Mesenchymal stem cell (in vitro differentiated cells and primary cell): ENCODE measurements around the gene ELN.

ENCODE experiments used
- DNase-seq: peaks from one replicate; pipeline ENCODE4 v3.0.0-alpha.2; 2013
- H2AFZ ChIP-seq: one replicate; pipeline ENCODE4 v1.6.1; 2013; ENCODE audit warnings: low read depth, mild to moderate bottlenecking, control low read depth, inconsistent platforms, low read length, moderate library complexity
- H2AK5ac ChIP-seq: 2 replicates; pipeline ENCODE4 v1.6.1; 2013; ENCODE audit warnings: low read length, moderate library complexity, mild to moderate bottlenecking, inconsistent platforms; ENCODE audit not compliant: severe bottlenecking
- H2BK120ac ChIP-seq: one replicate; pipeline ENCODE4 v1.6.1; 2013; ENCODE audit warnings: low read depth, mild to moderate bottlenecking, inconsistent platforms, low read length, moderate library complexity
- H2BK12ac ChIP-seq, 2 experiments: one replicate each; pipeline ENCODE4 v1.6.1; 2013; ENCODE audit warnings: inconsistent platforms in 2 of 2, low read length in 2 of 2, mild to moderate bottlenecking in 2 of 2, moderate library complexity in 2 of 2, control low read depth in 1 of 2
- H2BK15ac ChIP-seq: one replicate; pipeline ENCODE4 v1.6.1; 2013; ENCODE audit warnings: mild to moderate bottlenecking, low read depth, inconsistent platforms; ENCODE audit not compliant: poor library complexity, severe bottlenecking
- H2BK5ac ChIP-seq: 2 replicates; pipeline ENCODE4 v1.6.1; 2013; ENCODE audit warnings: low read depth, mild to moderate bottlenecking, low read length, control low read depth, inconsistent platforms; ENCODE audit not compliant: poor library complexity, severe bottlenecking
- H3K14ac ChIP-seq, 2 experiments: one replicate each; pipeline ENCODE4 v1.6.1; 2013; ENCODE audit warnings: inconsistent platforms in 2 of 2, low read length in 2 of 2, control low read depth in 1 of 2, mild to moderate bottlenecking in 1 of 2, moderate library complexity in 1 of 2
- H3K18ac ChIP-seq, 2 experiments: one replicate each; pipeline ENCODE4 v1.6.1; 2013; ENCODE audit warnings: inconsistent platforms in 2 of 2, low read length in 2 of 2, control low read depth in 1 of 2, low read depth in 1 of 2, mild to moderate bottlenecking in 1 of 2
- H3K23ac ChIP-seq, 2 experiments: one replicate each; pipeline ENCODE4 v1.6.1; 2013; ENCODE audit warnings: inconsistent platforms in 2 of 2, low read length in 2 of 2, mild to moderate bottlenecking in 2 of 2, moderate library complexity in 2 of 2, control low read depth in 1 of 2
- H3K27ac ChIP-seq: 2 replicates; pipeline ENCODE4 v1.5.1; 2013; ENCODE audit warnings: mild to moderate bottlenecking, moderate library complexity, low read length, control low read depth, inconsistent platforms; ENCODE audit not compliant: poor library complexity, severe bottlenecking
- H3K27me3 ChIP-seq, 2 experiments: 2 replicates each; pipeline versions ENCODE4 v1.6.1 to v1.7.0; 2013; ENCODE audit warnings: low read length in 2 of 2, mild to moderate bottlenecking in 2 of 2, moderate library complexity in 2 of 2, control low read depth in 1 of 2, inconsistent platforms in 1 of 2; ENCODE audit not compliant: control insufficient read depth in 1 of 2, insufficient read depth in 1 of 2
- H3K36me3 ChIP-seq, 2 experiments: 2 replicates each; pipeline versions ENCODE4 v1.6.1 to v1.7.0; 2013; ENCODE audit warnings: low read length in 2 of 2, control low read depth in 1 of 2, inconsistent platforms in 1 of 2, low read depth in 1 of 2, mild to moderate bottlenecking in 1 of 2; ENCODE audit not compliant: insufficient read depth in 2 of 2, control insufficient read depth in 1 of 2
- H3K4ac ChIP-seq, 2 experiments: one replicate each; pipeline ENCODE4 v1.6.1; 2013; ENCODE audit warnings: inconsistent platforms in 2 of 2, low read length in 2 of 2, mild to moderate bottlenecking in 2 of 2, moderate library complexity in 2 of 2, control low read depth in 1 of 2, low read depth in 1 of 2
- H3K4me1 ChIP-seq: 2 replicates; pipeline ENCODE4 v1.6.1; 2013; ENCODE audit warnings: low read depth, low read length, control low read depth; ENCODE audit not compliant: control insufficient read depth, insufficient read depth
- H3K4me2 ChIP-seq: 2 replicates; pipeline ENCODE4 v1.6.1; 2013; ENCODE audit warnings: low read length, mild to moderate bottlenecking, inconsistent platforms; ENCODE audit not compliant: poor library complexity, severe bottlenecking
- H3K4me3 ChIP-seq, 2 experiments: 2 replicates each; pipeline versions ENCODE4 v1.5.1 to v1.7.0; 2013; ENCODE audit warnings: low read length in 2 of 2, mild to moderate bottlenecking in 2 of 2, control low read depth in 1 of 2, low read depth in 1 of 2; ENCODE audit not compliant: insufficient read depth in 1 of 2
- H3K79me1 ChIP-seq: replicated peaks from 2 replicates; pipeline ENCODE4 v1.6.1; 2013; ENCODE audit warnings: mild to moderate bottlenecking, control low read depth, low read length, inconsistent platforms; ENCODE audit not compliant: poor library complexity, severe bottlenecking
- H3K9ac ChIP-seq: 2 replicates; pipeline ENCODE4 v1.7.0; 2013; ENCODE audit warnings: mild to moderate bottlenecking, low read length, moderate library complexity
- H3K9me3 ChIP-seq: 2 replicates; pipeline ENCODE4 v1.7.0; 2013; ENCODE audit warnings: mild to moderate bottlenecking, low read length; ENCODE audit not compliant: control insufficient read depth
- H4K8ac ChIP-seq: one replicate; pipeline ENCODE4 v1.6.1; 2013; ENCODE audit warnings: inconsistent platforms, mild to moderate bottlenecking, low read length, moderate library complexity
- H4K91ac ChIP-seq: one replicate; pipeline ENCODE4 v1.6.1; 2013; ENCODE audit warnings: mild to moderate bottlenecking, low read length, inconsistent platforms
- WGBS: methylation state at CpG from one replicate; pipeline ENCODE4 v1.1.7; 2013; ENCODE audit warnings: mixed read lengths; 5-methylcytosine and 5-hydroxymethylcytosine counted together

The ELN gene

GRCh38 chr7:74095135-74095534 is 67.2 kb downstream of the ELN start:
- Histone ChIP-seq H3K4me1 (peaks cover 45% of the 10 kb centered on the region), H3K4ac (peak overlapping the region; percentile 98), H3K27me3 (no peaks in the 10 kb centered on the region), H4K91ac (peak overlapping the region; percentile 99), H3K36me3 (peaks cover 37 to 64% of the 10 kb centered on the region in 2 experiments), H4K8ac (peak overlapping the region; percentile 96), H3K9ac (peak overlapping the region; percentile 77), H3K18ac (peak overlapping the region; percentile 99), H3K4me3 (peak overlapping the region in 1 of 2 experiments; percentile 67), H3K27ac (peak overlapping the region; percentile 99), H2AFZ (no peak overlapping the region), H3K23ac (no peak overlapping the region), H3K9me3 (peaks cover 13% of the 10 kb centered on the region), H2BK5ac (peak overlapping the region; percentile 98), H2BK12ac (peak overlapping the region; percentile 98 to 100), H2BK120ac (peak overlapping the region; percentile 99), H2AK5ac (peak overlapping the region; percentile 99), H3K4me2 (peak overlapping the region; percentile 73), H2BK15ac (peak overlapping the region; percentile 28), H3K14ac (peak overlapping the region in 1 of 2 experiments; percentile 99), H3K79me1 (peaks cover 33% of the 10 kb centered on the region)
- WGBS: 85% methylated on average over 5 of the region's 6 CpGs
- DNase-seq: no peak

DNA sequence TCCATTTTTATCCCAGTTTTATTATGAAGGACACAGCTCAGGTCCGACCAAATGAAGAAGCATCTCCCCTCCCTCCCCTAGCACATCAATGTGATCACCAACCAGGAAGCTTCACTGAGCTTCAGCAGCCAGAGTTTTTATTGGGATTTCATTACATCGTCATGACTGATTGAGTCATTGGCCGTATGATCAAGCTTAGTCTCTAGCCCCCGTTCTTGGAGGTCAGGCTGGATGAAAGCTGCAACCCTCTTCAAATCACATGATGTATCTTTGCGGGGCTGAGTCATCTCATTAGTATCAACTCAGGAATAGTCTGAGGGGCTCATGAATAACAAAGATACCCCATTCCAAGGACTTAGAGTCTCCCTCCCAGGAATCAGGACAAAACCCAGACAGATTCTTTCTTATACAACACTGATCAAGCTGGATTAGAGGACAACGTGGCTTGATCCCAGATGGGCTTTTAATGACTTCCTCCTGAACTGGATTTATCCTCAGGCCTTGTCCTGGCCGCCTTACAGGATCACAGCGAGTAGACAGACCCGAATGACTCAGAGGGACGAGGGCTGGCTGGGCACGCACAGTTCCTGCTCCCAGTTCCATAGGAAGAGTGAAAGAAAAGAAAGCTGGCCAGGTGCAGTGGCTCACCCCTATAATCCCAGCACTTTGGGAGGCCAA is 70.1 kb downstream of the ELN start:
- H2BK5ac ChIP-seq: no peak overlapping the region
- peak overlapping the region; percentile 89 for H3K27ac ChIP-seq
- H3K14ac ChIP-seq: no peak overlapping the region
- H4K91ac ChIP-seq: no peak overlapping the region
- H3K36me3 ChIP-seq: peaks cover 46 to 47% of the 10 kb centered on the region in 2 experiments
- H2BK120ac ChIP-seq: peak overlapping the region; percentile 55
- peak overlapping the region in 1 of 2 experiments; percentile 4 for H3K4me3 ChIP-seq
- no peak overlapping the region for H4K8ac ChIP-seq
- H2AK5ac ChIP-seq: peak overlapping the region; percentile 60
- no peak overlapping the region for H3K23ac ChIP-seq
- no peak overlapping the region for H3K4ac ChIP-seq
- peaks cover 22% of the 10 kb centered on the region for H3K79me1 ChIP-seq
- H3K9ac ChIP-seq: peak overlapping the region; percentile 84
- WGBS: 53% methylated on average over 11 of the region's 11 CpGs
- DNase-seq: peak; percentile 97
- no peak overlapping the region for H2BK12ac ChIP-seq
- peaks cover 43% of the 10 kb centered on the region for H3K4me1 ChIP-seq
- peaks cover 13% of the 10 kb centered on the region for H3K9me3 ChIP-seq
- peak overlapping the region; percentile 41 to 75 for H3K18ac ChIP-seq
- no peak overlapping the region for H3K4me2 ChIP-seq
- no peak overlapping the region for H2AFZ ChIP-seq
- H2BK15ac ChIP-seq: no peak overlapping the region
- no peaks in the 10 kb centered on the region for H3K27me3 ChIP-seq

DNA sequence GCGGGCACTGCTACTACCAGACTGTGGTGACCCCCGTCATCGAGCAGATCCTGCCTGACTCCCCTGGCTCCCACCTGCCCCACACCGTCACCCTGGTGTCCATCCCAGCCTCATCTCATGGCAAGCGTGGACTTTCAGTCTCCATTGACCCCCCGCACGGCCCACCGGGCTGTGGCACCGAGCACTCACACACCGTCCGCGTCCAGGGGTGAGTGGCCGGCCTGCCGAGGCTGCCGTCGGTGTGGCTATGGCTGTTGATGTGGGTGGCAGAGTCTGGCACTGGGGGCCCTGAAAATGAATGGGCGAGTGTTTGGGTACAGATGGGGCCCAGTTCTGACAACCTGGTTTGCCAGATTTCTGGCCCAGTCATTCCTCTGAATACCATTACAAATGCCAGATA is 71.1 kb downstream of the ELN start:
- 96% methylated on average over 17 of the region's 17 CpGs for WGBS
- H4K8ac ChIP-seq: peak overlapping the region; percentile 8
- no peak overlapping the region for H3K14ac ChIP-seq
- no peak overlapping the region for H2BK5ac ChIP-seq
- H2AK5ac ChIP-seq: peak overlapping the region; percentile 7
- H3K18ac ChIP-seq: peak overlapping the region in 1 of 2 experiments; percentile 73
- H3K4me3 ChIP-seq: no peak overlapping the region
- H3K4me1 ChIP-seq: peaks cover 34% of the 10 kb centered on the region
- no peaks in the 10 kb centered on the region for H3K27me3 ChIP-seq
- H3K4me2 ChIP-seq: no peak overlapping the region
- DNase-seq: no peak
- no peak overlapping the region for H2BK15ac ChIP-seq
- H3K9ac ChIP-seq: peak overlapping the region; percentile 84
- peak overlapping the region; percentile 53 to 90 for H2BK12ac ChIP-seq
- H3K9me3 ChIP-seq: peaks cover 13% of the 10 kb centered on the region
- peaks cover 43 to 55% of the 10 kb centered on the region in 2 experiments for H3K36me3 ChIP-seq
- H3K79me1 ChIP-seq: peaks cover 22% of the 10 kb centered on the region
- no peak overlapping the region for H3K4ac ChIP-seq
- no peak overlapping the region for H3K27ac ChIP-seq
- peak overlapping the region in 1 of 2 experiments; percentile 46 for H3K23ac ChIP-seq
- no peak overlapping the region for H2BK120ac ChIP-seq
- no peak overlapping the region for H2AFZ ChIP-seq
- peak overlapping the region; percentile 15 for H4K91ac ChIP-seq

GRCh38 chr7:74101061-74101681 is 73.2 kb downstream of the ELN start:
- H3K4me2 ChIP-seq: no peak overlapping the region
- WGBS: 83% methylated on average over 7 of the region's 8 CpGs
- no peak overlapping the region for H4K8ac ChIP-seq
- no peak overlapping the region for H2BK120ac ChIP-seq
- peaks cover 13% of the 10 kb centered on the region for H3K9me3 ChIP-seq
- no peak overlapping the region for H2BK12ac ChIP-seq
- no peak overlapping the region for H3K23ac ChIP-seq
- no peak overlapping the region for H2AK5ac ChIP-seq
- no peak overlapping the region for H2AFZ ChIP-seq
- DNase-seq: no peak
- no peak overlapping the region for H4K91ac ChIP-seq
- H3K27me3 ChIP-seq: no peaks in the 10 kb centered on the region
- peak overlapping the region; percentile 48 for H3K9ac ChIP-seq
- H3K79me1 ChIP-seq: peaks cover 18% of the 10 kb centered on the region
- H3K4me1 ChIP-seq: peaks cover 29% of the 10 kb centered on the region
- peaks cover 43 to 74% of the 10 kb centered on the region in 2 experiments for H3K36me3 ChIP-seq
- no peak overlapping the region for H3K18ac ChIP-seq
- no peak overlapping the region for H3K4me3 ChIP-seq
- no peak overlapping the region for H2BK15ac ChIP-seq
- H3K27ac ChIP-seq: peak overlapping the region; percentile 70
- H3K4ac ChIP-seq: no peak overlapping the region
- no peak overlapping the region for H3K14ac ChIP-seq
- H2BK5ac ChIP-seq: no peak overlapping the region
